ENCODE measurements around the gene MTERF1.
"Not testable (repeated sequence)": the region's sequence is repeated elsewhere in the genome, so short reads cannot be mapped to it uniquely, and the experiment has no call there.

Gene MTERF1

GRCh38 chr7:91883676-91884362, 3.3 kb upstream of the MTERF1 start:
- DNase-seq = no peak

- DNase-seq = no peak
These were observed 488 bp downstream of the MTERF1 start for GRCh38 chr7:91880016-91880412.

GRCh38 chr7:91876391-91877133, 3.9 kb downstream of the MTERF1 start:
- DNase-seq = peak; percentile 35

GRCh38 chr7:91875851-91876250, 4.7 kb downstream of the MTERF1 start:
- DNase-seq = no peak

- DNase-seq = no peak
These were observed 7.6 kb downstream of the MTERF1 start for GRCh38 chr7:91872928-91873327.

- DNase-seq = no peak
These were observed 8.4 kb downstream of the MTERF1 start for GRCh38 chr7:91872069-91872468.

GRCh38 chr7:91869661-91870060, 10.8 kb downstream of the MTERF1 start:
- no peak for DNase-seq

- no peak for DNase-seq
These were observed 13.8 kb downstream of the MTERF1 start for GRCh38 chr7:91866599-91867148.

GRCh38 chr7:91865511-91865910, 15.0 kb downstream of the MTERF1 start:
- DNase-seq = no peak

GRCh38 chr7:91864604-91865003, 15.9 kb downstream of the MTERF1 start:
- DNase-seq = not testable (repeated sequence)

GRCh38 chr7:91864070-91864469, 16.4 kb downstream of the MTERF1 start:
- DNase-seq = no peak

GRCh38 chr7:91852263-91852741, 28.2 kb downstream of the MTERF1 start:
- peak; percentile 18 for DNase-seq

- peak; percentile 40 for DNase-seq
These were observed 30.0 kb downstream of the MTERF1 start for GRCh38 chr7:91850455-91850854.

GRCh38 chr7:91847876-91848588, 32.5 kb downstream of the MTERF1 start:
- DNase-seq = no peak

- DNase-seq = no peak
These were observed 33.3 kb downstream of the MTERF1 start for GRCh38 chr7:91847231-91847630.

- peak; percentile 46 for DNase-seq
These were observed 34.1 kb downstream of the MTERF1 start for GRCh38 chr7:91846436-91846835.

- DNase-seq = no peak
These were observed 36.7 kb downstream of the MTERF1 start for GRCh38 chr7:91843831-91844230.

GRCh38 chr7:91838439-91838838, 42.1 kb downstream of the MTERF1 start:
- no peak for DNase-seq

GRCh38 chr7:91837397-91838070, 43.0 kb downstream of the MTERF1 start:
- DNase-seq = no peak

GRCh38 chr7:91835826-91836368, 44.6 kb downstream of the MTERF1 start:
- peak; percentile 24 for DNase-seq

- no peak for DNase-seq
These were observed 45.2 kb downstream of the MTERF1 start for GRCh38 chr7:91835091-91835825.

Measured in fibroblast of skin of back (primary cell).